Chondrocyte (in vitro differentiated cells): ENCODE data around the gene LYL1. TPM values are rescaled to one million over a fixed set of nuclear protein-coding genes. Genes with fewer than 3 reads are reported as not detected.
A peak's percentile ranks its signal among the peaks of the same experiment; 100 is the strongest.

Source experiments
- DNase-seq: peaks from one replicate; pipeline ENCODE4 v3.0.0; 2021; ENCODE audit warnings: mixed read lengths, low spot score
- H3K27ac Mint-ChIP-seq: one replicate; pipeline ENCODE4 v1.8.0; 2021; ENCODE audit warnings: mild to moderate bottlenecking, moderate library complexity, mixed read lengths; ENCODE audit not compliant: unreplicated experiment
- H3K27me3 Mint-ChIP-seq: 2 replicates; pipeline ENCODE4 v1.8.0; 2021; ENCODE audit warnings: low read depth, mixed read lengths
- H3K36me3 Mint-ChIP-seq: 2 replicates; pipeline ENCODE4 v1.8.0; 2021; ENCODE audit warnings: low read depth, mixed read lengths
- H3K4me1 Mint-ChIP-seq: 2 replicates; pipeline ENCODE4 v1.8.0; 2021; ENCODE audit warnings: low read depth, mild to moderate bottlenecking, mixed read lengths
- H3K4me3 Mint-ChIP-seq: one replicate; pipeline ENCODE4 v1.8.0; 2021; ENCODE audit warnings: mild to moderate bottlenecking, moderate library complexity, mixed read lengths; ENCODE audit not compliant: unreplicated experiment
- H3K9me3 Mint-ChIP-seq: 2 replicates; pipeline ENCODE4 v1.8.0; 2021; ENCODE audit warnings: low read depth, mixed read lengths
- CTCF ChIP-seq: fragments of 200-600 bp; sonication (generic); IDR thresholded peaks from 2 replicates; pipeline ENCODE4 v1.5.0; 2021; ENCODE audit warnings: antibody characterized with exemption, mild to moderate bottlenecking, moderate library complexity
- total RNA-seq: library from RNA; stranded (reverse); gene quantifications from 3 replicates; pipeline ENCODE4 v1.2.1, GENCODE V29; 2021

The LYL1 gene
- total RNA-seq, 1 donor from 2014 or later, result 0.47 TPM

GRCh38 chr19:13132471-13133180, 30.0 kb upstream of the LYL1 start:
- DNase-seq, result no peak
- Mint-ChIP-seq H3K9me3 (no peaks in the 10 kb centered on the region), H3K4me1 (peaks cover 6% of the 10 kb centered on the region), H3K36me3 (peaks cover 8% of the 10 kb centered on the region), H3K27ac (peak overlapping the region; percentile 66), H3K27me3 (no peaks in the 10 kb centered on the region), H3K4me3 (no peak overlapping the region)
- TF ChIP-seq CTCF, result no peak

- Mint-ChIP-seq H3K9me3 (no peaks in the 10 kb centered on the region), H3K27ac (no peak overlapping the region)
Observed at GRCh38 chr19:13130886-13131490, 28.3 kb upstream of the LYL1 start.

GRCh38 chr19:13129384-13129783, 26.7 kb upstream of the LYL1 start:
- Mint-ChIP-seq H3K4me1 (peaks cover 3% of the 10 kb centered on the region), H3K36me3 (peaks cover 2% of the 10 kb centered on the region), H3K27ac (no peak overlapping the region), H3K27me3 (no peaks in the 10 kb centered on the region), H3K9me3 (no peaks in the 10 kb centered on the region), H3K4me3 (no peak overlapping the region)
- TF ChIP-seq CTCF, result no peak
- no peak for DNase-seq

More at GRCh38 chr19:13130886-13131490, 28.3 kb upstream of the LYL1 start:
- no peak for DNase-seq
- TF ChIP-seq CTCF, result no peak
- no peaks in the 10 kb centered on the region for H3K27me3 Mint-ChIP-seq
- H3K36me3 Mint-ChIP-seq, result peaks cover 2% of the 10 kb centered on the region
- no peak overlapping the region for H3K4me3 Mint-ChIP-seq
- H3K4me1 Mint-ChIP-seq, result peaks cover 6% of the 10 kb centered on the region

- Mint-ChIP-seq H3K9me3 (no peaks in the 10 kb centered on the region), H3K4me3 (no peak overlapping the region), H3K27ac (peak overlapping the region; percentile 41), H3K36me3 (peaks cover 2% of the 10 kb centered on the region), H3K4me1 (peaks cover 3% of the 10 kb centered on the region), H3K27me3 (no peaks in the 10 kb centered on the region)
- DNase-seq, result no peak
- TF ChIP-seq CTCF, result no peak
Observed at GRCh38 chr19:13128583-13128982, 25.9 kb upstream of the LYL1 start.

- Mint-ChIP-seq H3K4me1 (peaks cover 3% of the 10 kb centered on the region), H3K36me3 (peaks cover 2% of the 10 kb centered on the region), H3K27ac (no peak overlapping the region), H3K4me3 (no peak overlapping the region), H3K9me3 (no peaks in the 10 kb centered on the region), H3K27me3 (no peaks in the 10 kb centered on the region)
- no peak for TF ChIP-seq CTCF
- no peak for DNase-seq
Observed at GRCh38 chr19:13127811-13128575, 25.3 kb upstream of the LYL1 start.
